GM18511 (cell line): Measurements from ENCODE around the gene TMEM245.
"Not testable (repeated sequence)": the region's sequence is repeated elsewhere in the genome, so short reads cannot be mapped to it uniquely, and the experiment has no call there.

Experiments used
- ATAC-seq: cut with Tn5 transposase; IDR thresholded peaks from one replicate; pipeline ENCODE4 v1.9.1; 2021; ENCODE audit warnings: mild to moderate bottlenecking, moderate library complexity; ENCODE audit not compliant: unreplicated experiment

TMEM245 gene

DNA sequence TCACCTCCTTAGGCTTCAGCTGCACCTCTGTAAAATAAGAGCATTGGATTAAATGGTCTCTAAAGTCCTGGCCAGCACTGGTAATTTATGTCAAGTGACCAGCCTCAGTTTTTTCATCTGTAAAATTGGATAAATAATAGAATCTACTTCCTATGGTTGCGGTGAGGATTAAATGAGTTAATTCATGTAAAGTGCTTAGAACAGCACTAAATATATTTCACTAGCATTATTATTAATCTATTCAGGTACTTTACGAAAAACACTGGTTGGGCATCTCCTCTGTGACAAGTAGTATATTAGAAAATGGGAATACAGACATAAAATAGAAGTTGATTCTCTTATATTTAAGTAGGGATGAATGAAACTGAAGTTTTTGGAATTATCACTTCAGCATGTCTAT, 13.8 kb upstream of the TMEM245 start:
- ATAC-seq = no peak

DNA sequence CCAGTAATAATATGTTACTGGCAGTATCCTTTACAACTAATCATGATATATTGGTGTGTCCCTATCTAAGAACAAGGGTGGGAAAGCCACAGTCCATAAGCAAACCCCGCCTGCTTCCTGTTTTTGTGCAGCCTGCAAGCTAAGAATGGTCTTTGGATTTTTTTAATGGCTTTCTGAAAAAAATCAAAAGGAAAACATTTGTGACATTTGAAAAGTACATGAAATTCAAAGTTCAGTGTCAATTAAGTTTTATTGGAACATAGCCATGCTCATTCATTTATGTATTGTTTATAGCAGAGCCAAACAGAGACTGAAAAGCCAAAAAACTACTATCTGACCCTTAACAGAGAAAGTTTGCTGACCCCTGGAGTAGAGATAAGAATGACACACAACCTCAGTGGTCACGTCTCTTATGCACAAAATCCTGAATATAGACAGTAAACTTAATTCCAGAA, 12.8 kb upstream of the TMEM245 start:
- ATAC-seq = no peak

DNA sequence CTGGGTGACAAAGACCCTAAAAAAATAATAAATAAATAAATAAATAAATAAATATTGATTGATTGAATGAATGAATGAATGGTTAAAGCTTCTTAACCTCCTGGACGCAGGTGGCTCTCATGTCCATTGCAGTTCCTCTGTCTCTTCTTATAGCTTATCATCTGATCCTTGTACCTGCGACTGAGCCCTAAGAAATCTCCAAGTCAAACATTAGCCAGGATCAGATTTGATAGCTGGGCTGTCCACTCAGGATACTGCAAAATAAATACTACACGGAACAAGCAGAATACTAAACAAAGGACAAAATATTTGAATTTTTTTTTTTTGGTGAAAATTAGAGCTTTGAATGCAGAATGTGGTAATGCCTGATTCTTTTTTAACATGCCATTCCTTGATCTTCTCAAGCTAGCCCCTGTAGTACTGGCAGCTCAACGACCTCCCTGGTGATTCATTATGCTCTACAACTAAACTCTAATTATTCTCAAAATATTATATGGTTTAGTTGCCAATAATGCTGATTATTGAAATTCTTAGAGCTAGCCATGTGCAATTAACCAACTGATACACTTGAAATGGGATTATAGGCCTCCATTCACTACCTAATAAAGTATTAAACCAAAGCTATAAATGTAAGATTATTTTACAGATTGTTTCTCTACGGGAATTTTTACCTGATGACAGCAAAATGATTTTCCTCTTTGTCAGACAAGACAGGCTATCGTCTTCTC, 9.9 kb upstream of the TMEM245 start:
- ATAC-seq = no peak

DNA sequence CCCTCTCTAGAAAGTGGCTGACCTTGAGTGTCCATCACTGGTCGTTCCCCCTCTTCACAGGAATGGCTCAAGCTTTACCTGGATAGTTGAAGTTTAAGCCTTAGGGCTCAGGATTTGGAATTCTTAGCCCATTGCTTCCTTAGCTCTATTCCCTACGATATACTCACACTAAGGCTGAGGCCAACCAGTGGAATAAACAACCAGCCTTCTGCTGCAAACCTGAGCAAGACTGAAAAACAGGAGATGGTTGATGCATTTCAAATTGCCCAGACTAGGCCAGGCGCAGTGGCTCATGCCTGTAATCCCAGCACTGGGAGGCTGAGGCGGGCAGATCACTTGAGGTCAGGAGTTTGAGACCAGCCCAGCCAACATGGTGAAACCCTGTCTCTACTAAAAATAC, 6.9 kb upstream of the TMEM245 start:
- not testable (repeated sequence) for ATAC-seq

DNA sequence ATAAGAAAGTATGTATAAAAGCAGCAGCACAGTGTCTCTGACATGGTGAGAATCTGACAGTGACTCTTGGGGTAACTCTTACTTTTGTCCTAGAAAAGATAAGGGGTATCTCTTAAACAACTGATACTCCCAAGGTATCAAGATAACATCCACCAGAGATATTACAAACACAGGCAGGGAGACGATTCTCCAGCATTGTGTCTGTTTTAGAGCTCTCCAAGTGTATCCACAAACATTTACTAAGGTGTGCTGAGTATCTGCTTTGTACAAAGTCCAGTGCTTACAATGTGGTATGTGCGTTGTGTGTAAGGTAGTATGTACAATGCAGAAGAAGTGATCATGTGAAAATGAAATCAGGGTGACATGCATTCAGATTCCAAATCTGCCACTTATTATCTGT, 4.4 kb upstream of the TMEM245 start:
- no peak for ATAC-seq

DNA sequence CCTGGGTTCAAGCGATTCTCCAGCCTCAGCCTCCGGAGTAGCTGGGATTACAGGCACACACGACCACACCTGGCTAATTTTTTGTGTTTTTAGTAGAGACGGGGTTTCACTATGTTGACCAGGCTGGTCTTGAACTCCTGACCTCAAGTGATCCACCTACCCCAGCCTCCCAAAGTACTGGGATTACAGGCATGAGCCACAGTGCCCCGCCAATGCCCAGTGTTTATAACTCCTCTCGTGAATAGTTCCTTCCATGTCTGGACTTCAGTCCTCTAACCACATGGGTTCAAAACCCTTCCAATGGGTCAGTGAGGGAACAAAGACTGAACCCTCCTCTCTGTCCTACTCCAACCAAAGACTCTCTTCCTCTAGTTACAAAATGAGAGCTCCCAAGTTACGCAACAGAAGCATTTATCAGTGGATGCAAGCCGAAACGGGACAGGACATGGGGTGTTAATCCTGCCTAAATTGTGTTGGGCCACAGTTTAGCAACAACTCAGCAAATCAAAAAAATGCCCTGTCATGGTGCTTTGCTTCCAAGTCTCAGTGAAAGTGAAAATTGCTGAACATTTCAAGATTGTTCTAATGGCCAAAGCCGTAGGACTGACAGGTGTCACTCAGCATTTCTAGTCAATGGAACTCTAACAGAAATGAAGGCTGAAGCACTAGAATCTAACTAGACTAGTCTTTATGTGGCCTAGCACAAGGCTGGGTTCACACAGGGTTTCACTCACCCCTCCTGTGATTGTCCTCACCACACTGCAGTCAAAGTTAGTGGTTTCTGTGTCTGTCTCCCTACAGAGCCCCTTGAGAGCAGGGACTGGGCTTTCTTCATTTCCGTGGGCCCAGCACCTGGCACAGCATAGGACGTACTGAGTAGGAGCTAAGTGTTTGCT, 3.2 kb upstream of the TMEM245 start:
- peak; percentile 19 for ATAC-seq

DNA sequence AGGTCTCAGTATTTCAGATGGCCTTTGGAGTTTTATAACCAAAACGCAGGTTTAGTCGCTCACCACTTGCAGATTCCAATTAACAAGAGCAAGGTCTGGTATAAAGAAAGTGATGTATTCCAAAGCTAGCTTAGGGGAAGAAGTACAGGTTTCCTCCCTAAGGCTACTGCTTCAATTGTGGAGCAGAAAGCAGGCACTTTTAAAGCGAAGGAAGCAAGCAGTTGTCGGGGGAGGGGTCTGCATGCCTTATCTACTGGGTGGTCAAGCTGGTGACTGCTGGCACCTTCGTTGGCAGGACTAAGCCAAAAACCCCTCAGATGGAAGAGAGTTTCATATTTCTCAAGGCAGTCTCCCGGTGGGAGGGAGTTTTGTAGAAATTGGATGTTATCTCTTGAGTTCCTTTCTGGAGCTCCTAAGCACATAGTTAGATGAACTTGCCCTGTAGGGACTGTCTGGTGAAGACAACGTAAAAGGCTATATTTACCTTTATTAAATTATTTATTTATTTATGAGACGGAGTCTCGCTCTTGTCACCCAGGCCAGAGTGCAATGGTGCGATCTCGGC, 1.6 kb upstream of the TMEM245 start:
- no peak for ATAC-seq

DNA sequence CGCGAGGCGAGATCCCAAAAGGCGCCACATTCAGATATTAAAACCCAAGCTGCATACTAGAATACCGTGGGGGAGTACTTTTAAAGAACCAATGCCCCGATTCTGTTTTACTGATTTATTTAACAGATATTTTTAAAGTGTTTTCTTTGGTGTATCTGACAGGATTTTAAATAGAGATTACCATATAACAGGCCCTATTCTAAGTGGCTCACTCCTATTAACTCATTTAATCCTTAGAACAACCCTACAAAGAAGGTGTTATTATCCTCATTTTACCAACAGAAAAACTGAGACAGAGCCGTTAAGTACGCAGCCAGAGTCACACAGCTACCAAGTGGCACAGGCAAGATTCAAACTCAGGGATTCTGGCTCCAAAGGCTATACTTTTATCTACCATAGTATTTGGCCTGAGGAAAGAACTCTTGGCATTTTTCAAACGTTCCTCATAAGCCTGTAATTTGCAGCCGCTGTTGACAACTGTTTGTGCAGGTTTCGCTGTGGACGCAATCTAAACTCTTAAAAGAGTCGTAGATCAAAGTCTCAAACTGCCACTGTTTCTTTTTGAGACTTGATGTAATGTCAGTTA, 550 bp upstream of the TMEM245 start:
- no peak for ATAC-seq

DNA sequence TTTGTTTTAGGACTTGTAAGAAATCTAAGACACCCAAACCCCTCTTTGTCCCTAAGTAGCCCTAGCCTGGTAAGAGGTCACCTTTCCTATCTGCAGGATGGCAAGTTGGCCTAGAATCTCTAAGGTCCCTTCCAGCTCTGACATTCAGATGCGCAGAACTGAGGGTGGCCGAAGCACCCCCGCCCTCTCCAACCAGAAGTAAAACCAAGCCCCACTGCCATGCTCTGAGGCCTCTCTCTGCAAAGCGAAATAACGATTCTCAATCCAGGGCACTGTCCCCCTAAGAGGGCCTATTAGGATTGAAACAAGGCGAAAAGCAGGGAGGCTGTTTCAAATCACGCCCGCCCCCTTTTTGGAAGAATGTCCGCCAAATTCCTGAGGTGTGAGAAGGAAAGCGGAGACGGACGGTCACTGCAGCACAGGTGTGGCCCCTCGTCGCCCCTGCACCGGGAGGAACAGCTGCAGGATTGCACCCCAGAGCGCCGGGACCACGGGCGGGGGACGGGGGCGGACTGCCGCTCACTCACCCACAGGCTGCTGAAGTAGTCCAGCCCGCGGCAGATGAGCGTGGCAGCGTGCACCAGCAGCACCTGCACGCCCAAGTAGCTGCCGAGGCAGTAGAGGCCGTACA, 824 bp downstream of the TMEM245 start:
- no peak for ATAC-seq

DNA sequence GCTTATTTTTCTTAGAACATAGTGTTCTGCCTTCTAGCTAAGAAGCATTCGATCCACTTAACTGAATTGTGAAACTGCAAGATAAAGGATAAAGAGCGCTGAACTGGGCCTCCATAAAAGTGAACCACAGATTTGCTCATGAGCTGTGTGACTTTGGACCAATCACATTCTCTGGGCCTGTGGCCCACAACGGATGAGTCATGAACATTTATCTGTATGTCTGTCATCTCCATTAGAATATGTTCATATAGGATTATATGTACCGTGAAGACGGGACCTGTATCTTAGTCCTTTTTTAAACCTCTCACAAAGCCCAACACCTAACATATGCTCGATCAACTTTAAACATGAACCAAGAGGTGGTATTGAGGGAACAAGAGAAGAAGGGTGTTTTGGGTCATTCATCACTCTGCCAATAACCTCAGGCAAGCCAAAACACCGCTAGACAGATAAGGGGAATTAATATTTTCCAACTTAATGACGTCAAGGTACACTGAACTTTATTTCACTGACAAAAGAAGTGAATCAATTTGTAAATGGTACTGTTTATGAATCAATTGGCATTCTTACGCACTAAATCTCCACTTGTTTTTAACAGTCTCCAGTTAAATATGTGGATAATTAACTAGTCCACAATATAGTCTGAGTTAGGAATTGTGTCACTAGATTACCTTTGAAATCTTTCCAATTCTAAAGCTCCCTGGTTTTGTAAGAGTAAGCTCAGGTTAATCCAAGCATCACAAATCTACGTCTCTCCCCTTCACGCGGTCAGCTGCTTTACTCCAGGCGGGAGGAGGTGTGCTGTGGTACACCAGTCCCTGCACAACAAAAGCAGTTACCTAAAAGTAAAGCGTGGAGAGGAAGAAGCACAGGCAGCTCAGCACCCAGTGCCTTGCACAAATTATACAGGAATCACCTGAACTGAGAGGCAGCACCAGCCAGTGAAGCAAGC, 1.6 kb downstream of the TMEM245 start:
- no peak for ATAC-seq

DNA sequence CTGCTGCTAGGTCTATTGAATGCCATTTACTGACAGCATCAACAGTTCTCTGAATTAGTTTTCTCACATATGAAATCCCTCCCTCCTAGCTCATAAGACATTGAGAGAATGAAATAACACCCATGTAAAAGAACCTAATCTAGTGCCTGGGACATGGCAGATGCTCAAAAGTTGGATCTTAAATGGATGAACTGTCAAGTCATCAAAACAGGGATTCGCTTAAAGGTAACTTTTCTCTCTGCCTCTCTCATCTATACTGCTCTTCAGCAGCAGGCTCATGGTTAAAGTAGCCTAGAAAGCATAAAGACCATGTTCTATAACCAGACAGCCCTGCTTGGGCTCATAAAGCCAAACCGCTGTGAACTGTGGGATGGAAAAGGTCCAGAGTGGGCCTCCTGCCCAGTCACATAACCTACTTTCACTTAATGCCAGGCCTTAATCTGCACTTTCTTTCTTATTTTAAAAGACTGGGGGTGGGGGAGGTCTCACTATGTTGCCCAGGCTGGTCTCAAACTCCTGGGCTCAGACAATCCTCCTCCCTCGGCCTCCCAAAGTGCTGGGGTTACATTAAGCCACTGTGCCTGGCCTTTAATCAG, 3.7 kb downstream of the TMEM245 start:
- no peak for ATAC-seq

DNA sequence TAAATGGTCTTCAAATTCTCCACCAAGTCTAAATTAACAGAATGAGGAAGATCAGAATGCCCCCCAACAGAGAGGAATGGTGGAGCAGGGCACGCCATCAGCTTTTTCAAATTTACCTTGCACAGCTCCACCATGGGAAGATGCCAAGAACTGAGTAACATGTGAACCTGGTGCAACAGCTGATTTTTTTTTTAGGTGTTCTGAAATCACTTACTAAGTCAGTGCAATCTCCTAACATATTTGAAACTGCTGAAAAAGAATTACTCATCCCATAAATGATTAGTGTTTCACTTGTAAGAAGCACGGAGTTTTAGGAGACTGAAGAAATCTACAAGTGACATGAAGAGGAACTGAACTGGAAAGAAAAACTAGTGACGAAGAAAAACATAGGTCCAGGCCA, 5.1 kb downstream of the TMEM245 start:
- ATAC-seq = no peak

DNA sequence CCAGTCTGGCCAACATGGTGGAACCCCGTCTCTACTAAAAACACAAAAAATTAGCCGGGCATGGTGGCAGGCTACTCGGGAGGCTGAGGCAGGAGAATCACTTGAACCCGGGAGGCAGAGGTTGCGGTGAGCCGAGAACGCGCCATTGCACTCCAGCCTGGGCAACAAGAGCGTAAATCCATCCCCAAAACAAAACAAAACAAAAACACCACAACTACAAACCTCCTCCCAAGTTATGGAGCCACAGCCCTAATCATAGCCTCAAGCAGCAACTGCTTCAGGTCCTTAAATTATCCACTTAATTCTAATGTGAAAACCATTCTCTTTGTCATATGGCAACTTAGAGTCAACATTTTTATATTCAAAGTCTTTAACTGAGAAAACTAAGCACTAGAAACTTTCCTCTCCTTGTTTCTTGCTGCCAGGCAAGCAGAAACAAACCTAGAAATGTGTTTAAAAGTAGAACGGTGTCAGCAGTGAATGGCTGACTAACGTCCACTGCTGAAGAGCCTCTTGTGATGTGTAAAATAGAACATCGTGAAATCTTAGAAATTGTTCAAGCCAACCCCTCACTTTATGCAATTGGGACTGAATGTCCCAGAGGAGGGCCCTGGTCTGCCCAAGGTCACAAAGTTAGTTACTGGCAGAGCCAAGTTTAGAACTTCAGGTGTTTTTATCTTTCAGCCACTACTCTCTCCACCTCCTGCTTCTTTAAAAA, 5.7 kb downstream of the TMEM245 start:
- no peak for ATAC-seq

DNA sequence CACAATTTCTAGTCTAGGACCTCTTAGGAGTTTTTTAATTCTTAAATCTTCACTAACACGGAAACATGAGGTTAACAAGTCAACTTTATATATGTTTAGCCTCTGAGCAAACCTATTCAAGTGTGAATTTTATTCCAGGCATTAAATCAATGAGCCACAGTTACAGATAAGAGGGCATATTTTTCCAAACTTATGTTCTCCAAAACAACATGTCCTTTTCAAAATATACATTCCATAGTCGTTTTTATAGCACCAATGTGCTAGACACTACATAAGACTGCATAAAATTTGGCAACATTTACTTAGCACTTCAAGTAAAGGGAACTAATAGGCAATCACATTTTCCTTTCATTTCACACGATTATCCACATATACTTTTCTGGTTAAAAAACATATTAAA, 6.5 kb downstream of the TMEM245 start:
- ATAC-seq = no peak

DNA sequence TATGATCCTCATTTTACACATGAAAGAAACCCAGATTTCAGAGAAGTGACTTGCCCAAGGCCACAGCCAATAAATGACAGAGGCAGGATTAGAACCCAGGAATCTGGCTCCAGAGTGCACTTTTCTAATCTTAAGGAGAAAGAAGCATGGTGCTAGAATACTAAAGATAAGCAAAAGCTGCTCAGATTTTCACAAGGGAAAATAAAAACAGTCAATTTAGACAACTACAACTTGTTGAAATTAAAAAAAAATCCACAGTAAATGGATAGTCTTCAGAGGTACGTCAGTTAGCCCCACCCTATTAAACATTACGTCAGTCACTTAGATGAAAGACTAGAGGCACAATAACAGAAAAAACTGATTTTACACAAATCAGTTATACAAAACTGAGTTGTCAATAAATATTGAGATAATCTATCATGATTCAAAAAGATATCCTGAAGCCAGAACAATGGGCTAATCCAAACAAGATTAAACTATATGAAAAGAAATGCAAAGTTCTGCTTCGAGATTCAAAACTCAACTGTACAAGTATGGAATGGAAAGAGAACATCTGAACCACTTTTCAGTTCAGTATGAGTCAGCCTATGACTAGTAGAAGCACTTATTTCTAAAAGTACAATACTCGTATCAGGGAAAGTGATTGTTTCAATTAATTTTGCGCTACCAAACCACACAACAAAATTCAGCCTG, 9.3 kb downstream of the TMEM245 start:
- peak; percentile 85 for ATAC-seq

DNA sequence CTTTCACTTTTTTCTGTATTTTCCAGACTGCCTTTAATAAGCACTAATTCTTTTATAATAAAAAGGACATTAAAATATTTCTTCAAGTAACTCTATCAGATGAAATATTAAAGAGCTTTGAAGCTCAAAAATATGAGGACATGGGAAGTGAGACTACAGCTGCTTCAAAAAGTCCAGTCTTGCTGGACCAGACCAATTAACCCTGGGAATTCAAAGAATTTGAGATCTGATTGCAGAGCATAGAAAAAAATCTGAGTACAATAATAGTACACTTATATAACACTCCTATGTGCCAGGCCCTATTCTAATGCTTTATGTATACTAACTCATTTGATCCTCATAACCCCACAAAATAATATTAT, 9.8 kb downstream of the TMEM245 start:
- ATAC-seq = no peak

DNA sequence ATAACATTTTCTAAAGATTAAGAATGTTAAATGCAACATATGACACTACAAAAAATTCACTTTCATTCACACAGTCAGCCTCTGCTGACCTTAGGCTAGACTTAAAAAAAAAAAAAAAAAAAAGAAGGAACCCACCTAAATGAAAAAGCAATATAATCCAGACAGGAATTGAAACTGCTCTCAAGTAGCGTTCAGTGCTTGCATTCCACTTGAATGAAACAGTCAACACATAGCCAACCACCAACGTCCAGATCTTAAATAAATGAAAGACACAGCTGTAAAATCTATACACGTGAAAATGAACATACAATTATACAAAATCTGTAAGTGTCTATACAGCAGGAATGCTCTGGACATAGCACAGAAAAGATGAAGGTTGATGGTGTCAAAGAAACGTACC, 11.4 kb downstream of the TMEM245 start:
- no peak for ATAC-seq
